Measurements from ENCODE around the gene C2CD4D. TPM values are rescaled to one million over a fixed set of nuclear protein-coding genes. Genes with fewer than 3 reads are reported as not detected.

The C2CD4D gene
- total RNA-seq, 1 donor from 2014 or later = 1.4 TPM

DNA sequence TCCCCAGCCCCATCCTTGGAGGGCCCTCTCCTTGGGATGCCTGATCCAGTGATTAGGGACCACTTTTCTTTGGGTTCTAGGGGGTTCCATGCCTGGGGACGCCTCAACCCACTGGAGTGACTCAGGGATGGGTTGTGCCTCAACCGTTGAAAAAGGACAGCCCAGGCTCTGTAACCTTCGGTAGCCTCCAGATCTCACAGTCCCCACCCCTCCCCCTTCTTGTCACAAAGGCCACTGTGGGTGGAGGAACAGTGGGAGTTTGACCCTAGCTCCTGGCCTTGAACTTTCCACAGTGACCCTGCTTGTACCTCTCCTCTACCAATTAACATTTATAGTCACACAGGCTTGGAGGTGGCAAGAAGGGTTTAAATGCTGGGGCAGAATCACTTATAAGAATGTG is 5.4 kb downstream of the C2CD4D start:
- no peak for DNase-seq (ENCODE audit: low spot score)

- DNase-seq (ENCODE audit: low spot score) = no peak
Measured at GRCh38 chr1:151833172-151833900, 6.3 kb downstream of the C2CD4D start.

DNA sequence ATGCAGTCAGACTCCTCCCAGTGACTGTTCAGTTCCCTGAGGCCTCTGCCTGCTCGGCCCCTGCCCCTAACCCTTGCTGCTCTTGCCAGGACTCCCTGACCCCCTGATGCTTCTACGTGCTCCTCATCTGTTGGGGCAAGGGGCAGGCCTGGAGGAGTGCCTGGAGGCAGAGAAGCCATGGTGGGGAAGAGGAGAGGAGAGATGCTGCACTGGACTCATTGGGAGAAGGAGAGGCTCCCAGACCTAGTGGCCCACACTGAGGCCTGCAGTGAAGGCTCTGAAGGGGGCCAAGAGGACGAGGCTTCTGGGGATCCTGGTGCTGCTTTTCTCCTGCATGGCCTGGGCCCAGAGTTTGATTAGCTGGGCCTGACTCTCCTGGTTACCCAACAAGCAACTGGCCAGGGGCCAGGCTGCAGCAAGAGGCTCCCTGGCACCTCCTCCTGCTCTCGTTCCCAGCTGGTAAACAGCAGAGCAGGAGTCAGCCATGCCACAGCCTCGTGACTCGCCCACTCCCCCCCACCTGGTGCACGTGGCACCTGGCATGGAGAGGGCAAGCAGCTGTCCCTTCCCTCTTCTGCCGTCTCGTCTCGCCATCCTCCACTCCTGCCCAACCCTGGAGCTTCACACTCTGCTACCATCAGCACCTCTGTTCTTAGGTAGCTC is 7.2 kb downstream of the C2CD4D start:
- DNase-seq (ENCODE audit: low spot score) = peak; percentile 86

DNA sequence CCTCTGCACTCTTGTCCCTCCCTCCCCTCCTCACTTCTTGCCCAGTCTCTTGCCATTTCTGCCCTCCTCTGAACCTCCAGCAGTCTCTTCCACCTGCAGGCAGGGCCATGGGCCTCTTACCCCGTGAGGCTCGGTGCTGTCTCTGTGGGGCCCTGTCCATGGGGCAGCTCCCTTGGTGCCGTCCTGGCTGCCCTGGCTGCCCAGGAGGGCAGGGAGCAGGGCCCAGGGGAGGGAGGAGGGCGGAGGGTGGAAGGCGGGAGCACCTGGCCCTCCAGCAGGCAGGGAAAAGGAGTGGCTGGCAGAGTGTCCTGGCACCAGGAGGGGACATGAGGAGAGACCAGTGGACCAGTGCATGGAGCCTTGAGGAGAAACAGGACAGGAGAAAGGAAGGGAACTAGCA is 8.0 kb downstream of the C2CD4D start, which contains the start of gene RORC:
RORC (minus strand) TSS at position 198 of the 400 bp plus-strand sequence; CDS start at position 160, 38 bp downstream.
- no peak for DNase-seq (ENCODE audit: low spot score)

DNA sequence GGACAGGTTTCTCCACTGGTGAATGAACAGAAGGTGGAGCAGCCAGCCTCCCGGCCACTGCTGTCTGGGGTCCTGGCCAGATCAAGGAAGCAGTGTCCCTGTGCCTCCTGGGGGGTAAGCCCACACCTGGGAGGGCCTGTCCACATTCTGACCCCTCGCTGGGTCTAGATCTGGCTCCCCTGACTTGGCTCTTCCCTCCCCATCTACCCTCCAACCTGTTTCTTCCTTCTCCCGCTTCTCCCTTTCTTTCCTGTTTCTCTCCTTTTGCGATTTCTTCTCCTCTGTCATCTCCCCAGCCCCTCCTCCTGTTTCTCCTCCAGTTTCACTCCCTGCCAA is 8.4 kb downstream of the C2CD4D start:
- no peak for DNase-seq (ENCODE audit: low spot score)

GRCh38 chr1:151830055-151830454 is 9.6 kb downstream of the C2CD4D start:
- no peak for DNase-seq (ENCODE audit: low spot score)

DNA sequence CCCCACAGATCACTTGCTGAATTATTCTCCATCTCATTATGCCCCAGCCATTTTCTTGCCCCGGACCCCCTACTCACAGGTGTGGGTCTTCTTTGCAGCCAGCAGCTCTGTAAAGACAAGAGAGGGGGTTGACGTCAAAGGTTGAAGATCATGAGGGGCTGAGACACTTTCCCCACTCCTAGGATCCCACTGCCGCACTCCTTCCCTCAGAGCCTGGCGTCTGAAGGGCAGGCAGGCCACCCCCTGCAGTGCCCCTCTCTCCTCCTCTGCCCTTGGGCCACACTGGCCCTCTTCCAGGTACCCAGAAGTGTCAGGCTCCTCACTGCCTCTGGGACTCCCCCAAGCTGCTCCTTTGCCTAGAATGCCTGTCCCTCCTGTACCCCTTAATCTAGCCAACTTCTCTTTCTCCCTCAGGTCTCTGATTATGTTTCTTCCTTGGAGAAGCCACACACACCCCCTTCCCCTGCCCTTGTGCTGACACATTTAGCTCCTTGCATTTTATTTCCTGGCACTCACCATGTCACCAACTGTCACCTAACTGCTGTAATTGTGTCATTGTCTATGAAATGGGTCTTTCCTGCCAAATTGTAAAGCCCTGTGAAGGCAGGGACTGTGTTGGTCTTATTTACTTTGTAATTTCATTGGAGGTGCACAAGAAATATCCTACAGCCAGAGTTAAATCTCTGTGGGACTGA is 10.1 kb downstream of the C2CD4D start:
- no peak for DNase-seq (ENCODE audit: low spot score)

GRCh38 chr1:151828921-151829320 is 10.7 kb downstream of the C2CD4D start:
- DNase-seq (ENCODE audit: low spot score) = no peak

GRCh38 chr1:151827853-151828252 is 11.8 kb downstream of the C2CD4D start:
- DNase-seq (ENCODE audit: low spot score) = no peak

GRCh38 chr1:151825751-151826660 is 13.6 kb downstream of the C2CD4D start:
- DNase-seq (ENCODE audit: low spot score) = no peak

GRCh38 chr1:151825204-151825603 is 14.4 kb downstream of the C2CD4D start:
- no peak for DNase-seq (ENCODE audit: low spot score)

DNA sequence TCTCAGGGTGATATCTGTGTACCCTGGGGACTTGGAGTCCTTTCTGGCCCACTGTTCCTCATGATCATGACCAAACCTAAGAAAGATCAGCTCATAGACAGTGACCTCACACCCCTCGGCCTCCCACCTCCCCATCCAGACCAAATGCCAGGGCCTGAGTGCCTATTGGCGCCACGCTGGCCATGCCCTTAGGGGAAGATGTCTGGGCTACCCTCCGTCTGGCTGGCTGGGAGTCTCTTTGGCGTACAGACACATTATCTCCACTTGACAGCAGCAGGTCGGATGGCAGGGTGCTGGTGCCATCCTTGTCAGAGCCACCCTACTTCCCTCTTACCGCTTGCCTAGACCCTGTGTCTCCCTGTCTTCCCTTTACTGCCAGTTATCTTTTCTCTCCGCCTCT is 16.4 kb downstream of the C2CD4D start:
- DNase-seq (ENCODE audit: low spot score) = no peak

GRCh38 chr1:151822404-151822803 is 17.2 kb downstream of the C2CD4D start:
- no peak for DNase-seq (ENCODE audit: low spot score)

GRCh38 chr1:151820940-151821339 is 18.7 kb downstream of the C2CD4D start:
- DNase-seq (ENCODE audit: low spot score) = no peak

DNA sequence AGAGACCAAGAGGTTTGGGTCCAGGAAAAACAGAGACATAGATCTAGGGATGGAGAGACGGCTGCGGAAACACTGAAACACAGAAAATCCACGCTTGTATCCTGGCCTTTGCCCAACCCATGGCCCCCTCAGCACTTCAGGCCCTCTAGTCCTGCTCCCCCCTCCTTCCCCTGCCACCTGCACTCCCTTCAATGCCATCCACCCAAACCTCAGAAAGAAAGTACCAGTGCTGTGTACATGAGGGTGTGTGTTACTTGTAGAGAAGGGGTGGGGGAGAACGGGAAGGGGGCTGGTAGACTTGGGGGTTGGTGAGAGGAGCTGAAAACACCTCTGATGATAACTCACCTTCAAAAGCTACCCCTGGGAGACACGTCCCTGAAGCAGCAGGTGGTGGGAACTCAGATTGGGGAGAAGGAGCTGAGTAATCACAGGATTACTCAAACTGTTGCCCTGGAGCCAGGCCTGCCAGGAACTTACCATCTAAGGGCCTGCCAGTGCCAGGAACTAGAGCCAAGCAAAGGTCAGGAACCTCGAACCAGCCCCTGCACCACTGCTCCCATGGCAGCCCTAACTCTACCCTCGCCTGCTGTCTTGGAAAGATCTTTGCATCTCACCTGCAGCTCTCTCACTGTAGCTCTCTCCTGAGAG is 19.5 kb downstream of the C2CD4D start:
- DNase-seq (ENCODE audit: low spot score) = no peak

DNA sequence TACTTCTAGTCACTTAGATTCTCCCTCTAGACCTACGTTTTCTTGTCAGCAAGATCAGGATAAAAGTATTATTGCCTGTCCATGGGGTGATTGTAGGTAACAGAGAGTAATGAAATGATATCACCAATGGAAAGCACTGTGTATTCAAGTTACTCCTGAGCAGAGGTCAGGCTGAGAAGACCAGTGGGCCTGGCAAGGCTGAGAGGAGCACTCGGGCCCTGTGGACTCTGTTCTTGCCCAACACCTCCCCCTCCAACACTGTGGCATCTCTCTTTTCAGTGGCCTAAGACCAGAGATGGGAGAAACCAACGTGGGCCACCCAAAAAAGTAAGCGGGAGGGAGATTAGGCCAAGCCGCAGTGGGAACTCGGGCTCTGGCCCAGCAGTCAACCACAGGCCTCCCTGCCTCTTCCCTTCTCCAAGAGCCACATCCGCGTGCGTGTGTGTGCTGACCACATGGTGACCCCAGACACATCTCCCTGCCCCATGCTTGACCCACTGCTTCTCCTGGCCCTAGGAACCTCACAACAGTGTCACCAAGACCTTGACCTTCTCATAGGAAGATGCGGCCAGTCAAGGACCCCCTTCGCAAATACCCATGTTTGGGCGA is 20.3 kb downstream of the C2CD4D start:
- DNase-seq (ENCODE audit: low spot score) = no peak

- DNase-seq (ENCODE audit: low spot score) = no peak
Measured at GRCh38 chr1:151817353-151817730, 22.3 kb downstream of the C2CD4D start.

GRCh38 chr1:151816548-151817352 is 22.9 kb downstream of the C2CD4D start:
- no peak for DNase-seq (ENCODE audit: low spot score)

GRCh38 chr1:151815716-151816327 is 23.8 kb downstream of the C2CD4D start:
- DNase-seq (ENCODE audit: low spot score) = no peak
